ENCODE data around the gene MAPKAPK5. TPM values are rescaled to one million over a fixed set of nuclear protein-coding genes. Genes with fewer than 3 reads are reported as not detected.
A peak's percentile ranks its signal among the peaks of the same experiment; 100 is the strongest.

The MAPKAPK5 gene
- total RNA-seq, 1 experiment from 2014 or later = 85.7 TPM

DNA sequence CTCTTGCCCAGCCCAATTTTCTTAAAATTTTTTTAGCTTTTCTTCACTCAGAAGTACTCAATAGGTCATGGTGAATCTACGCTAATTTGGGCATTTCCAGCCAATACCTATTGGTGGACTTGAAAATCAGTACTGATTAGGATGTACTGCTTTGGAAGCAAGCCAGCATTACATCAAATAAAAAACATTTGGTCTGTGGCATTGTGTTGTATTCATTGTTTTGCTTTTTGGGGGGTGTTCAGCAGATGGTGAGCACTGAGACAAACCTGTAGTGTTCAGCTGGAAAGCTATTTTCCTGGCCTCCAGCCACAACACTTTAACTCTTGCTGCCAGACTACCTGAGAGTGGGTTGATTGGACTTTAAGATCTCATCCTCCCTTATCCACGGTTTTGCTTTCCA lies 4.0 kb downstream of the MAPKAPK5 start:
- no peak overlapping the region for H2AK5ac ChIP-seq (ENCODE audit: insufficient read length, low read length)
- no peak overlapping the region for H2BK12ac ChIP-seq (ENCODE audit: insufficient read length, low read depth, low read length)
- no peak overlapping the region for H3K14ac ChIP-seq (ENCODE audit: insufficient read depth, low read length)
- H2BK120ac ChIP-seq (ENCODE audit: low read depth, low read length, poor library complexity, severe bottlenecking) = no peak overlapping the region
- no peak overlapping the region for H3K27ac ChIP-seq (ENCODE audit: insufficient read length, low read depth, low read length)
- no peaks in the 10 kb centered on the region for H3K27me3 ChIP-seq (ENCODE audit: insufficient read depth, low read length)
- peaks cover 11% of the 10 kb centered on the region for H3K79me1 ChIP-seq (ENCODE audit: insufficient read depth, low read depth, low read length, poor library complexity, severe bottlenecking)
- peaks cover 5% of the 10 kb centered on the region for H3K23me2 ChIP-seq (ENCODE audit: insufficient read length, low read depth, low read length, poor library complexity, severe bottlenecking)
- H4K91ac ChIP-seq (ENCODE audit: insufficient read length, low read depth, low read length) = no peak overlapping the region
- WGBS (ENCODE audit: extremely low coverage, insufficient read length, low lambda C conversion rate) = no CpG with 5 or more reads among the region's 2 CpGs
- H4K20me1 ChIP-seq (ENCODE audit: control insufficient read depth, insufficient read depth, insufficient read length) = no peaks in the 10 kb centered on the region
- Mint-ChIP-seq H3K4me1 (peaks cover 9 to 16% of the 10 kb centered on the region in 2 experiments), H3K27me3 (ENCODE audit: low read depth) (no peaks in the 10 kb centered on the region), H3K9me3 (no peaks in the 10 kb centered on the region; a peak in 2 of 5 replicates), H3K4me3 (no peak overlapping the region), H3K36me3 (ENCODE audit: insufficient read depth in 1 of 3, low read depth in 3 of 3) (peaks cover 26 to 36% (median 29%) of the 10 kb centered on the region in 3 experiments; a peak in 6 of 7 replicates), H3K27ac (0 out of 7 replicates have a peak overlapping the region, but pooled peaks of 1 of the 3 experiments have one; percentile 81)
- H3K9ac ChIP-seq (ENCODE audit: extremely low read depth, insufficient read length, low read length) = no peak overlapping the region
- H3K23ac ChIP-seq (ENCODE audit: insufficient read length, low read depth, low read length) = no peak overlapping the region
- no peak overlapping the region for H3T11ph ChIP-seq (ENCODE audit: low read length)
- no peak overlapping the region for H3K18ac ChIP-seq (ENCODE audit: insufficient read length, low read depth, low read length)
- H3K4me2 ChIP-seq (ENCODE audit: insufficient read depth, insufficient read length, low read length) = no peak overlapping the region
- H3K9me3 ChIP-seq (ENCODE audit: control insufficient read depth, low read depth, low read length) = no peaks in the 10 kb centered on the region
- no peak overlapping the region for H3K56ac ChIP-seq (ENCODE audit: insufficient read length, low read depth, low read length)
- no peak overlapping the region for H3K4ac ChIP-seq (ENCODE audit: low read depth, low read length)
- DNase-seq = no peak
- H2AFZ ChIP-seq (ENCODE audit: low read length) = no peak overlapping the region
- no peak overlapping the region for H4K8ac ChIP-seq (replicated peaks; ENCODE audit: insufficient read length, low read depth, low read length)
- H2BK5ac ChIP-seq (ENCODE audit: insufficient read length, low read length) = no peak overlapping the region
- no peak overlapping the region for H4K5ac ChIP-seq (ENCODE audit: insufficient read length, low read depth, low read length)
- H2BK15ac ChIP-seq (ENCODE audit: low read depth, low read length) = no peak overlapping the region
- H2BK20ac ChIP-seq (ENCODE audit: low read depth, low read length, poor library complexity, severe bottlenecking) = no peak overlapping the region
- H3K79me2 ChIP-seq (ENCODE audit: insufficient read depth, low read length) = peaks cover 43% of the 10 kb centered on the region
- TF ChIP-seq CTCF (conservative IDR thresholded peaks at IDR 0.05) = no peak
- no peaks in the 10 kb centered on the region for H3K4me1 ChIP-seq (ENCODE audit: insufficient read depth, low read length)

All from H9 (cell line).